ENCODE data around the gene PA2G4.

DNA sequence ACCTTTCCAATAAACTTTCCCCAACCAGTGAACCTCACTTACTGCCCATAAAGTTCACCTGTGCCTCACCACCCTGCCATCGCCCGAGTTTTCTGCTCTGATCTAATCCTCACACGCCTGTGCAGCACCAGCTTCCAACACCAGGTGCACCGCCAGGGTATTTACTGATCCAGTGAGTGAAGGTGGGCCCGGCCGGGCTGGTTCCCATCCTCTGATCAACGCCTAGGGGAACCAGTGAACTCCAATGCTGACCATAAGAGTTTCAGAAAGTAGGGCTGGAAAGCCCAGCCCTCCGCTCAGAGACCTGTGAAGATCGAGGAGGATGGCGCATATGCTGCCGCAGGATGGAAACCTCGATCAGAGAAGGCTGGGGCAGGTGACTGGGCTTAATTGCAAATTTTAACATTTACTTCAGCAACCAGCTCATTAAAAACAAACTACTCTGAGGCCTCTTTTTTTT is 47.3 kb downstream of the PA2G4 start:
- peak; percentile 59 for TF ChIP-seq POLR2A (IDR thresholded peaks at IDR 0.05)
- TF ChIP-seq EP300 (IDR thresholded peaks at IDR 0.05; ENCODE audit: low read depth) = no peak
- peak in 2 of 3 donors; percentile 40 to 69 for TF ChIP-seq POLR2AphosphoS5 (IDR thresholded peaks at IDR 0.05)

Data from transverse colon (tissue), 3 donors.